Sciatic nerve (tissue), 2 donors: ENCODE results near the gene TREM2. TPM values are rescaled to one million over a fixed set of nuclear protein-coding genes. Genes with fewer than 3 reads are reported as not detected.
"Not testable (repeated sequence)": the region's sequence is repeated elsewhere in the genome, so short reads cannot be mapped to it uniquely, and the experiment has no call there.

Experiments used
- ATAC-seq: fragments of 200-7000 bp; cut with Tn5 transposase; one replicate; pipeline ENCODE4 v1.9.1; 2020; ENCODE audit warnings: mild to moderate bottlenecking, moderate library complexity
- DNase-seq: peaks from one replicate; pipeline ENCODE4 v3.0.0-alpha.2; 2020; ENCODE audit warnings: low spot score
- intact Hi-C: fragments of 100-400 bp; cut with DNase I; formaldehyde crosslinking; loops from one replicate; pipeline ENCODE4 v1.14.2; 2022
- total RNA-seq: library from RNA; stranded (reverse); fragmentation: NEBNext Ultra II Directional; extraction: Animal tissue kit (Norgen Biotek cat#: 25700); gene quantifications from one replicate; pipeline ENCODE4 v1.2.1, GENCODE V29; 2021
- donor health status: DM: no; HTN: no; CAD: no.
- donor health status: DM: no; HTN: no; CAD: no.

Gene TREM2
- total RNA-seq, 1 donor from 2014 or later: 8.8 TPM

DNA sequence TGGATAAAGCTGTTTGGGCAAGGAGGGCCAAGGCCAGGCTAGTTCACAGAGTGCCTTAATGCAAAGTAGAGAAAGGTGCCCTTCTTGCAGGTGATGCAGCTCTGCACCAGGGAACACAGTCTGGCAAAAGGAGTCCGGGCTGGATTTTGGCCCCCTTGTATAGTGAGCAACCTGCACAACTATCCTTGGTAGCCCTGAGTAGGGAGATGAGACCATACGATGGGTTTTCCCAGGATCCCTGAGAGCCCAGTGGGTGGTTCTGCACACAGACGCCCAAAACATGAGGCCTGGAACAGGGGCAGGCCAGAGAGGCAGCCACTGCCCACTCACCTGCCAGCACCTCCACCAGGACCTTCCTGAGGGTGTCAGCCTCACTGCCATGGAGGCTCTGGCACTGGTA is 2.0 kb downstream of the TREM2 start:
- no peak for ATAC-seq
- intact Hi-C loops: no loop called here
- DNase-seq: no peak

DNA sequence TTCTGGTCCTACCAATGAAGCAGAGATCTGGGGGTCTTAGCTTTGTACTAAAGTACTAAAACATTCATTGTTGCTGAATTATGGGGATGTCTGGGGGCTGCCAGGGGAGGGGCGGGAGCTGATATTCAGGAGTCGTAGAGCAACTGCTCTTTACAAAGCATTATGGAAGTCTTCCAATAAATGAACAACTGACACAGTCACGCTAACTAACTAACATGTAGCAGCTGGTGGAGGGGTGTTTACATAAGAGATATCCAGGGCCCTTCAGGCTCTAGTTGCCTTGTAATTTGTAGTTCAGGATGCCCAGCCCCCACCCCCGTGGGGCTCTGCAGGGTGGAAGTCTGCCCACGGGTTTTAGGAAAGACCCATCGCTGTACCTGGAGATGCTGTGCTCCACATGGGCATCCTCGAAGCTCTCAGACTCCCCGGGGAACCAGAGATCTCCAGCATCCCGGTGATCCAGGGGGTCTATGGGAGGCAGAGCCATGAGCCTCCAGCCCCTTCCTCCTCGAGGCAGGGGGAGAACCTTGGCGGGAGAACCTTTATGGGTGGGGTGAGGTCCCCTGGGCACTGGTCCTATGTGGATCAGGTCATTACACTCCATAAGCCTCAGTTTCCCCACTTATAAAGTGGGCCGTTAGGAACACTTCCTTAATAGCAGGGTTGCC is 3.4 kb downstream of the TREM2 start:
- DNase-seq: no peak
- no peak for ATAC-seq
- intact Hi-C loops: no loop called here

- no peak for ATAC-seq
- DNase-seq: no peak
- intact Hi-C loops: no loop called here
Observed at GRCh38 chr6:41157323-41157722, 5.6 kb downstream of the TREM2 start.

- DNase-seq (no peak), ATAC-seq (no peak)
- intact Hi-C loops: no loop called here
Observed at GRCh38 chr6:41156771-41157170, 6.1 kb downstream of the TREM2 start.

DNA sequence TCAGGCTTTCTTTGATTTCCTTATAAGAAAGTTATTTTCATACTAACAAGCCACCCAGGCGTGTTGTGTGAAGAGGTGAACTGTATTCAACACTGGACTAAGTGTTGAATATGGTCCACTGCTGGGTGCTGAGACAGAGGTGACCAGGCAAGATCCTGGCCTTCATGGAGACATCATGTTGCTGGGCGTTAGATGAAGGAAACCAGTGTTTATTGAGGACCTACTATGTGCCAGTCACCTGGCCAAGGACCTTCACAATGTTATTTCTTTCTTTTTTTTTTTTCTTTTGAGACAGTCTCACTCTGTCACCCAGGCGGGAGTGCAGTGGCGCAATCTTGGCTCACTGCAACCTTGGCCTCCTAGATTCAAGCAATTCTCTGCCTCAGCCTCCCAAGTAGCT is 6.9 kb downstream of the TREM2 start:
- DNase-seq (no peak), ATAC-seq (no peak)
- intact Hi-C loops: no loop called here

DNA sequence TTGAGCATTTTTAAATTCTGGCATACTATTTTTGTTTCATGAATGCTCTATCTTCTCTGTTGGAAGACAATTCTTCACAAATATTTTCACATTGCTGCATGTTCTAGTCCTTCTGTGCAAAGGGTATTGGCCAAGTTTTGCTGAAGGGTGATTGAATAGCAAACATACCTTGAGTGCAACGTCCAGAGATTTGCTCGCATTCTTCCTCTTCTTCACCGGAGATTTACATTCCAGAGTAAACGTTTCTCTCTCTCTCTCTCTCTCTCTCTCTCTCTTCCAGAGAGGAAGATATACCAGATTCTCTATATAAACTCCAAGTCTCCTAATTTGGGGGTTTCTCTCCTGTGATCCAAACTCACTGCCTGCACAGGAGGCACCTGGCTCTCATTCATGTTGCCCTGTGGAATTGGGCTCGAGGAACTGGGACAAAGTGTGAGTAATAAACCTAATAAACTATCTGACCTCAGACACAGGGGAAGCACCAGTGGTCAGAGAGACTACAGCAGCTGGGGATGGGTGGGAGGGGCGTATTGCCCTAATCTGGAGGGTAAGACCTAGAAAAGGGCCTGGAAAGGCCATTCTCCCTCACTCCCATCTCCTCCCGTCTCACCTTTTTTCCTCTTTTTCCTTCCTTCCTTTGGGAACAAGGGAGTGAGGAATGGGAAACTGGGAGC is 7.6 kb downstream of the TREM2 start:
- ATAC-seq: no peak
- intact Hi-C loops: no loop called here
- DNase-seq: no peak

DNA sequence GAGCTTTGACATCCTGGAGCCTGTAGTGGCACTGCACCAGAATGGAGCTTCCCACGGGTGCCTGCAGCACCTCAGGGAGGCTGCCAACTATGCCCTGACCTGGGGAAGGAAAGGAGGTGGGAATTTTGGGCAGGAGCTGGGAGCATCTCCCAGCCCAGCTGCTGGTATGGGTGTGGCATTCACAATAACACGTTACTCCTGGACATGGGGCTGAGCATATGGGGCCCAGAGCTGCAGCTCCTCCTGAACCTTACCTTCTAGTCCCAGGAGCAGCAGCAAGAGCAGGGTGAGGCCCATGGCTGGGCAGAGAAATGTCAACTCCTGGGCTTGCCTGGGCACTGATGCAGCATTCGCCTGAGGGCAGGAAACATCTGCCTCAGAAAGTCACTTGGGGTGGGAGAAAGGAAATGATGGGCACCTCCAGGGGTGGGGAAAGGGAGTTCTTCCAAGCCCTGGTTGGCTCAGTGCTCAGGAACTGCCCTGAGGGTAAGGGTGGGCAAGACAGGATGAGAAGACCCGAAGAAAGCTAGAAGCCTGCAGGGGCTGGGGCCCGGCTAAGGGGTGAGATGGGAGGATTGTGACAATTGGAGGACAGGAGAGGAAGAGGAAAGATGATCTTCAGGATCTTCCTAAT is 8.8 kb downstream of the TREM2 start, which contains the start of gene TREML1:
TSS of gene TREML1 (minus strand) at position 356 of the 634 bp plus-strand sequence. CDS start at position 297, 59 bp downstream.
- intact Hi-C loops: no loop called here
- no peak for DNase-seq

GRCh38 chr6:41153451-41153850 is 9.5 kb downstream of the TREM2 start:
- no peak for DNase-seq
- intact Hi-C loops: no loop called here
- ATAC-seq: no peak

More for the DNA sequence above, 8.8 kb downstream of the TREM2 start, which contains the start of gene TREML1:
- no peak for ATAC-seq

- no peak for DNase-seq
- intact Hi-C loops: no loop called here
- ATAC-seq: no peak
Observed at GRCh38 chr6:41150671-41151070, 12.2 kb downstream of the TREM2 start.

DNA sequence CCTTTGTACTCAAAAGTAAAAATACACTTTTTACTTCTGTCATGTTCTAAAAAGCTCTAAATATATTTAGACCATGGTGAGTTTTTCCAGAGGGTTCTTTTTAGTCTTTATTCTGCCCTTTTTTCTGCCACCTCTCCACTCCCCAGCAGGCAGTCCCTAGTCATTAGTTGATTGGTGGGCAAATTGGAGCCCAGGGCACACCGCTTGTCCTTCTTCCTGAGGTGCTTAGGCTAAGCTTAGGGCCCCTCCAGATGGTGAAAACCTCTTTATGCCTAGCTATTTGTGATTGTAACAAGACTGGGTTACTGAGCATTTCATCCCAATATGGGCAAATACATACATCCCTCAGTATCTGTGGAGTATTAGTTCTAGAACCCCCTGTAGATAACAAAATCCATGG is 15.0 kb downstream of the TREM2 start:
- intact Hi-C loops: no loop called here
- no peak for DNase-seq
- ATAC-seq: no peak

DNA sequence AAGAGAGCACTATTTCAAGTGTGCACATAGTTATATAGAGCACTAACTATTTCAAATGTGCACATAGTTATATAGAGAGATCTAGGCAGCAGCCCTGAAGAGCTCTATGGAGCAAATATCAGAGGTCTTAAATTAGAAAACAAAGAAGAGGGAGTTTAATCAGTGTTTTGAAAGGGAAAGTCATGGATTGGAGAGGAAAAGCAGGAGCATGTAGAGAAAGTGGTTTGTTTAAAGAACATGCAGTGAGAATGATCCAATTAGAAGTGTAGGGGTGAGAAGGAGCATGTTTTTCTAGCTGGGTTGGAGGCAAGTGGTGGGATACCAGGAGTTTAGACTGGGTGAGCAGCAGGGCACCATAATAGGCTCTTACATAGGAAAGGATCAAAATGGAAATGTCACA is 26.0 kb downstream of the TREM2 start:
- intact Hi-C loops: no loop called here
- ATAC-seq (no peak), DNase-seq (no peak)

- DNase-seq (no peak), ATAC-seq (no peak)
- intact Hi-C loops: no loop called here
Observed at GRCh38 chr6:41135062-41135832, 27.7 kb downstream of the TREM2 start.

DNA sequence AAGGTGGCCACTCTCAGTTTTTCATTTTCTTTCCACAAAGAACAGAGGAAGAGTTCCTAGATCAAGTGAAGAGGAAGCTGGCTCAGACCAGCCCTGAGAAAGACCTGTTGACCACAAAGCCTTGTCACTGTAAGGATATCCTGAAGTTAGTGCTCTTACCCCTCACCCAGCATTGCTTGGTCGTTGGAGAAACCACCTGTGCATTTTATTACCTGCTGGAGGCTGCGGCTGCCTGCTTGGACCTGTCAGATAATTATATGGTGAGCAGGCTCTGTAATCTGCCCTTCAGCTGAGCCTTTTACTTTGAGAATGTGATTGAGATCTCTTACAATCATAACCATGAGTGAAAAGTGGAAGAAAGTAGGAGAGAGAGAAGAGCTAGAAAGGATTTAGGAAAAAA is 30.7 kb downstream of the TREM2 start:
- ATAC-seq: no peak
- intact Hi-C loops: no loop called here
- DNase-seq: no peak

DNA sequence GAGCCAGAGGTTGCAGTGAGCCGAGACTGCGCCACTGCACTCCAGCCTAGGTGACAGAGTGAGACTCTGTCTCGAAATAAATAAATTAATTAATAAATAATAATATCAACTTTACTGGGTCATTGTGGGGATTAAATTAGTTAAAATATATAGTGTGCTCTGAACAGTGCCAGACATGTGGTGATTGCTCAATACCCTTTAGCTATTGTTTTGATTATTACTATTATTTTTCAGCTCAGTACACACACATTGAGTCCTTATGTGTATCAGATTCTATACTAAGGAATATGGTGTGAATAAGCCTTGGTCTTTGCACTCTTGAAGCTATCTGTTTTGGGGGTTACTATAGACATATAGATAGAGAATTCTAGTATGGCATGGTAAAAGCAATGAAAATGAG is 37.6 kb downstream of the TREM2 start:
- no peak for DNase-seq
- intact Hi-C loops: no loop called here
- no peak for ATAC-seq

GRCh38 chr6:41122918-41123317 is 40.0 kb downstream of the TREM2 start:
- intact Hi-C loops: no loop called here
- ATAC-seq (no peak), DNase-seq (no peak)

GRCh38 chr6:41122373-41122772 is 40.5 kb downstream of the TREM2 start:
- ATAC-seq (no peak), DNase-seq (no peak)
- intact Hi-C loops: no loop called here

GRCh38 chr6:41120058-41120457 is 42.9 kb downstream of the TREM2 start:
- ATAC-seq (no peak), DNase-seq (no peak)
- intact Hi-C loops: no loop called here

DNA sequence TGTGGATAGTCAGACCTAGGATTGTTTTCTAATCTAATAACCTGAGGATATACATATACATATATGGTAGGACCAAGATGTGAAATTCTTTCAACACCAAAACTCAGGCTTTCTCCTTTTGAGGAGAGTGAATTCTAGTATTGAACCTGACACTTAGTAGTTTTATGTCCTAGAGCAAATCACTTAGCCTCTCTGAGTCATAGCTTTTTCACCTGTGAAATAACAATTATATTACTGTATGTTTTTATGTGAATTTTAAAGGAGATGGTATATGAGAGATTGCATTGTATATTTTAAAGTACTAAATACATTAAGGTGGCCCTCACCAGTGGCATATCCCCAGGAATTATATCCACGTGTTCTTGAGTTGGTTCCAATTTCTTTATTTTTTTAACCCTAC is 43.4 kb downstream of the TREM2 start:
- intact Hi-C loops: no loop called here
- DNase-seq (no peak), ATAC-seq (no peak)

GRCh38 chr6:41115027-41115426 is 47.9 kb downstream of the TREM2 start:
- ATAC-seq, intact Hi-C loops, DNase-seq: not testable (repeated sequence)

GRCh38 chr6:41111017-41111416 is 51.9 kb downstream of the TREM2 start:
- intact Hi-C loops: no loop called here
- DNase-seq (no peak), ATAC-seq (no peak)
